ENCODE results near the gene NSUN7.

The NSUN7 gene

GRCh38 chr4:40755616-40756015 lies 5.9 kb downstream of the NSUN7 start:
- H3K27me3 ChIP-seq (ENCODE audit: low read depth, low read length) = no peaks in the 10 kb centered on the region
- H3K4me2 ChIP-seq (ENCODE audit: low read length) = no peak overlapping the region
- no peak overlapping the region for H2AFZ ChIP-seq (ENCODE audit: low read depth, low read length)
- H3K4me3 ChIP-seq (ENCODE audit: low read length) = no peak overlapping the region
- H3K9ac ChIP-seq (ENCODE audit: low read length) = no peak overlapping the region
- TF ChIP-seq EZH2phosphoT487 (IDR thresholded peaks at IDR 0.05; ENCODE audit: low read depth) (no peak), CTCF (IDR thresholded peaks at IDR 0.05; ENCODE audit: low read depth, low read length) (no peak)
- H3K36me3 ChIP-seq (replicated peaks; ENCODE audit: low read depth, low read length) = no peaks in the 10 kb centered on the region
- H3K27ac ChIP-seq (ENCODE audit: low read length) = no peak overlapping the region
- no peaks in the 10 kb centered on the region for H3K9me3 ChIP-seq (ENCODE audit: insufficient read depth, low read length)
- H3K79me2 ChIP-seq (ENCODE audit: low read length) = no peaks in the 10 kb centered on the region
- no peaks in the 10 kb centered on the region for H4K20me1 ChIP-seq (ENCODE audit: insufficient read depth, low read length)
- no peaks in the 10 kb centered on the region for H3K4me1 ChIP-seq (ENCODE audit: low read length)

GRCh38 chr4:40763228-40763716 lies 13.5 kb downstream of the NSUN7 start:
- no peak for TF ChIP-seq EZH2phosphoT487 (IDR thresholded peaks at IDR 0.05; ENCODE audit: low read depth)
- Histone ChIP-seq H3K9me3 (ENCODE audit: insufficient read depth, low read length) (no peaks in the 10 kb centered on the region), H3K4me2 (ENCODE audit: low read length) (peak overlapping the region; percentile 56), H2AFZ (ENCODE audit: low read depth, low read length) (no peak overlapping the region), H3K36me3 (replicated peaks; ENCODE audit: low read depth, low read length) (no peaks in the 10 kb centered on the region), H3K4me1 (ENCODE audit: low read length) (peaks cover 11% of the 10 kb centered on the region), H3K4me3 (ENCODE audit: low read length) (peak overlapping the region; percentile 36; the same call in 1 of the 2 replicates), H3K9ac (ENCODE audit: low read length) (no peak overlapping the region), H4K20me1 (ENCODE audit: insufficient read depth, low read length) (no peaks in the 10 kb centered on the region), H3K79me2 (ENCODE audit: low read length) (no peaks in the 10 kb centered on the region), H3K27ac (ENCODE audit: low read length) (no peak overlapping the region), H3K27me3 (ENCODE audit: low read depth, low read length) (no peaks in the 10 kb centered on the region)

- TF ChIP-seq EZH2phosphoT487 (IDR thresholded peaks at IDR 0.05; ENCODE audit: low read depth) (no peak), CTCF (IDR thresholded peaks at IDR 0.05; ENCODE audit: low read depth, low read length) (no peak)
- H3K4me2 ChIP-seq (ENCODE audit: low read length) = no peak overlapping the region
- H3K36me3 ChIP-seq (replicated peaks; ENCODE audit: low read depth, low read length) = no peaks in the 10 kb centered on the region
- H4K20me1 ChIP-seq (ENCODE audit: insufficient read depth, low read length) = no peaks in the 10 kb centered on the region
- no peaks in the 10 kb centered on the region for H3K9me3 ChIP-seq (ENCODE audit: insufficient read depth, low read length)
- no peak overlapping the region for H3K4me3 ChIP-seq (ENCODE audit: low read length)
- no peak overlapping the region for H3K9ac ChIP-seq (ENCODE audit: low read length)
- no peak overlapping the region for H3K27ac ChIP-seq (ENCODE audit: low read length)
- peaks cover 4% of the 10 kb centered on the region for H3K27me3 ChIP-seq (ENCODE audit: low read depth, low read length)
- no peaks in the 10 kb centered on the region for H3K79me2 ChIP-seq (ENCODE audit: low read length)
- no peaks in the 10 kb centered on the region for H3K4me1 ChIP-seq (ENCODE audit: low read length)
- H2AFZ ChIP-seq (ENCODE audit: low read depth, low read length) = no peak overlapping the region
These were observed 19.5 kb downstream of the NSUN7 start for GRCh38 chr4:40769266-40769665.

- Histone ChIP-seq H3K4me3 (ENCODE audit: low read length) (no peak overlapping the region), H2AFZ (ENCODE audit: low read depth, low read length) (no peak overlapping the region), H3K27me3 (ENCODE audit: low read depth, low read length) (peaks cover 5% of the 10 kb centered on the region; the same call in 1 of the 2 replicates), H4K20me1 (ENCODE audit: insufficient read depth, low read length) (no peaks in the 10 kb centered on the region), H3K4me2 (ENCODE audit: low read length) (no peak overlapping the region), H3K36me3 (replicated peaks; ENCODE audit: low read depth, low read length) (no peaks in the 10 kb centered on the region), H3K79me2 (ENCODE audit: low read length) (no peaks in the 10 kb centered on the region), H3K4me1 (ENCODE audit: low read length) (no peaks in the 10 kb centered on the region), H3K9ac (ENCODE audit: low read length) (no peak overlapping the region), H3K9me3 (ENCODE audit: insufficient read depth, low read length) (no peaks in the 10 kb centered on the region), H3K27ac (ENCODE audit: low read length) (no peak overlapping the region)
- TF ChIP-seq CTCF (IDR thresholded peaks at IDR 0.05; ENCODE audit: low read depth, low read length) (no peak), EZH2phosphoT487 (IDR thresholded peaks at IDR 0.05; ENCODE audit: low read depth) (no peak)
These were observed 28.3 kb downstream of the NSUN7 start for GRCh38 chr4:40778090-40778489.

All from OCI-LY3 (cell line).